Skin epidermis (tissue), 12 donors: ENCODE data around the gene KNDC1.
"Not testable (repeated sequence)": the region's sequence is repeated elsewhere in the genome, so short reads cannot be mapped to it uniquely, and the experiment has no call there.

Experiments used
- H3K27ac ChIP-seq, 21 experiments: fragments of 200-600 bp; sonication (generic) in 11 of 21; one replicate each; pipeline ENCODE4 v1.5.0; 2020; ENCODE audit warnings: mild to moderate bottlenecking in 3 of 21, inconsistent platforms in 2 of 21, moderate library complexity in 2 of 21
- H3K4me3 ChIP-seq, 7 experiments: fragments of 200-600 bp; sonication (generic) in 2 of 7; one replicate each; pipeline ENCODE4 v1.5.0; 2020; ENCODE audit warnings: inconsistent platforms in 2 of 7, mild to moderate bottlenecking in 2 of 7, moderate library complexity in 1 of 7

The KNDC1 gene

GRCh38 chr10:133230044-133230361 is 70.0 kb downstream of the KNDC1 start, which contains the start of gene UTF1:
Gene UTF1, plus strand, starts transcription at chr10:133230217. Its CDS starts 72 bp downstream, at chr10:133230289.
- peak within 1 kb of the TSS in 1 of 7 experiments; percentile 8 for H3K4me3 ChIP-seq
- H3K27ac ChIP-seq = no peak within 1 kb of the TSS

GRCh38 chr10:133230387-133231195 is 70.6 kb downstream of the KNDC1 start:
- no peak overlapping the region for H3K27ac ChIP-seq
- H3K4me3 ChIP-seq = peak overlapping the region in 1 of 7 experiments; percentile 8

- no peak overlapping the region for H3K4me3 ChIP-seq
Measured at GRCh38 chr10:133231244-133231945, 71.4 kb downstream of the KNDC1 start.

GRCh38 chr10:133231946-133232574 is 72.0 kb downstream of the KNDC1 start:
- no peak overlapping the region for H3K4me3 ChIP-seq
- no peak overlapping the region for H3K27ac ChIP-seq

More at GRCh38 chr10:133231244-133231945, 71.4 kb downstream of the KNDC1 start:
- H3K27ac ChIP-seq = no peak overlapping the region

GRCh38 chr10:133234796-133235195 is 74.8 kb downstream of the KNDC1 start:
- H3K4me3 ChIP-seq, H3K27ac ChIP-seq: not testable (repeated sequence)

- Histone ChIP-seq H3K4me3 (peak overlapping the region in 6 of 7 experiments; percentile 5 to 27 (median 15)), H3K27ac (peak overlapping the region in 13 of 21 experiments; percentile 23 to 74 (median 44))
Measured at GRCh38 chr10:133235265-133235855, 75.3 kb downstream of the KNDC1 start.

GRCh38 chr10:133235932-133236331 is 75.9 kb downstream of the KNDC1 start:
- Histone ChIP-seq H3K27ac (peak overlapping the region in 13 of 21 experiments; percentile 13 to 74 (median 40)), H3K4me3 (peak overlapping the region in 6 of 7 experiments; percentile 6 to 27 (median 20))

- Histone ChIP-seq H3K4me3 (peak overlapping the region in 6 of 7 experiments; percentile 4 to 27 (median 20)), H3K27ac (peak overlapping the region in 11 of 21 experiments; percentile 15 to 74 (median 40))
Measured at GRCh38 chr10:133236401-133237240, 76.6 kb downstream of the KNDC1 start.

GRCh38 chr10:133237241-133237587 is 77.2 kb downstream of the KNDC1 start:
- Histone ChIP-seq H3K4me3 (peak overlapping the region in 3 of 7 experiments; percentile 19 to 27 (median 25)), H3K27ac (peak overlapping the region in 1 of 21 experiments; percentile 30)

GRCh38 chr10:133237588-133238465 is 77.8 kb downstream of the KNDC1 start, which contains the start of gene VENTX:
Gene VENTX, plus strand, starts transcription at chr10:133237855. Its CDS starts 60 bp downstream, at chr10:133237915.
- Histone ChIP-seq H3K27ac (peak within 1 kb of the TSS in 8 of 21 experiments; percentile 15 to 74 (median 37)), H3K4me3 (peak within 1 kb of the TSS in 6 of 7 experiments; percentile 4 to 27 (median 20))

- H3K4me3 ChIP-seq = no peak overlapping the region
- H3K27ac ChIP-seq = no peak overlapping the region
Measured at GRCh38 chr10:133238466-133238804, 78.4 kb downstream of the KNDC1 start.

GRCh38 chr10:133239990-133240389 is 80.0 kb downstream of the KNDC1 start:
- Histone ChIP-seq H3K4me3 (no peak overlapping the region), H3K27ac (no peak overlapping the region)

- Histone ChIP-seq H3K27ac (peak overlapping the region in 1 of 21 experiments; percentile 3), H3K4me3 (peak overlapping the region in 3 of 7 experiments; percentile 9 to 27 (median 20))
Measured at GRCh38 chr10:133241501-133242205, 81.6 kb downstream of the KNDC1 start.

GRCh38 chr10:133242611-133243356 is 82.8 kb downstream of the KNDC1 start:
- Histone ChIP-seq H3K27ac (no peak overlapping the region), H3K4me3 (no peak overlapping the region)

- Histone ChIP-seq H3K4me3 (no peak overlapping the region), H3K27ac (no peak overlapping the region)
Measured at GRCh38 chr10:133243593-133243992, 83.6 kb downstream of the KNDC1 start.

GRCh38 chr10:133245439-133246235 is 85.6 kb downstream of the KNDC1 start:
- Histone ChIP-seq H3K4me3 (no peak overlapping the region), H3K27ac (no peak overlapping the region)
